ENCODE results near the gene GAS6. TPM values are rescaled to one million over a fixed set of nuclear protein-coding genes. Genes with fewer than 3 reads are reported as not detected.
"Not testable (repeated sequence)": the region's sequence is repeated elsewhere in the genome, so short reads cannot be mapped to it uniquely, and the experiment has no call there.

Gene GAS6
- total RNA-seq, 4 donors from 2014 or later: 132 to 392 (median 217) TPM

DNA sequence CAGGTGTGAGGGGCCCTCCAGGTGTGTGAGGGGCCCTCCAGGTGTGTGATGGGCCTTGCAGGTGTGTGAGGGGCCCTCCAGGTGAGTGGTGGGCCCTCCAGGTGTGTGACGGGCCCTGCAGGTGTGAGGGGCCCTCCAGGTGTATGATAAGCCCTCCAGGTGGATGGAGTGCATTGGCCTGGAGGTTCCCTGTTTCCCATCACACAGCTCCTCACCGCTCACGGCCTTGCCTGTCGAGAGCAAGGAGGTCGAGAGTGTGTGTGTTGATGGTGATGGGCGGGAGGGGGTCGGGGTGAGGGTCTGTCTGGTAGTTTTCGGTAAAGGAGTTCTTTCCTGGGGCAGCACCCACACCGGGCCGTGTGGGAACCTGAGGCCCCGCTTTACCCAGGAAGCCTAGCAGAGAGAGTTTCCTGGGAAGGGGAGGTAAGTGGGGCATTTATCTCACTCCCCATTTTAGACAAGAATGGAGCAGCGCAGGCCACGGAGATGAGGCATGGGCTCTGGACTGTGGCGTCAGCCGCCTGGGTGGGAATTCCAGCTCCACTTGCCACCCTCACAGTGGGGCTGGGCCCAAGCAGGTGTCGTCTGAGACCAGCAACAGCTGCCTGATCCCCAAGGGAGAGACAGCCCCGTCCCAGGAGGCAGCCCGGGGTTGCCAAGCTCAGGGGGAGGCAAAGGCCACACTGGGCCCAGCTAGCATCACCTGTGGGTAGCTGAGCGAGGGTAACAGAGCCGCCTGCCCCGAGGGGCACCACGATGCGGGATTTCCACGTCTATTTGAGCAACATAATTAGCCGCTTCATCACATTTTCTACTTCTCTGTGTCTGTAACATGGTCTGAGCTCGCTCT is 10.9 kb upstream of the GAS6 start:
- Histone ChIP-seq H3K27me3 (no peaks in the 10 kb centered on the region), H3K27ac (no peak overlapping the region), H3K9me3 (no peaks in the 10 kb centered on the region), H3K36me3 (no peaks in the 10 kb centered on the region), H3K4me1 (peaks cover 0 to 13% (median 8%) of the 10 kb centered on the region in 3 donors), H3K4me3 (no peak overlapping the region)
- no peak for ATAC-seq
- WGBS, 2 donors (ENCODE audit: low coverage in 1 of 2): 73% methylated on average over 3 of the region's 26 CpGs; no CpG with 5 or more reads in 1 of the 2 donors
- TF ChIP-seq POLR2AphosphoS5 (IDR thresholded peaks at IDR 0.05): no peak
- no peak for TF ChIP-seq POLR2A (IDR thresholded peaks at IDR 0.05)
- no peak for TF ChIP-seq EP300 (IDR thresholded peaks at IDR 0.05)
- TF ChIP-seq, protein P1, sequence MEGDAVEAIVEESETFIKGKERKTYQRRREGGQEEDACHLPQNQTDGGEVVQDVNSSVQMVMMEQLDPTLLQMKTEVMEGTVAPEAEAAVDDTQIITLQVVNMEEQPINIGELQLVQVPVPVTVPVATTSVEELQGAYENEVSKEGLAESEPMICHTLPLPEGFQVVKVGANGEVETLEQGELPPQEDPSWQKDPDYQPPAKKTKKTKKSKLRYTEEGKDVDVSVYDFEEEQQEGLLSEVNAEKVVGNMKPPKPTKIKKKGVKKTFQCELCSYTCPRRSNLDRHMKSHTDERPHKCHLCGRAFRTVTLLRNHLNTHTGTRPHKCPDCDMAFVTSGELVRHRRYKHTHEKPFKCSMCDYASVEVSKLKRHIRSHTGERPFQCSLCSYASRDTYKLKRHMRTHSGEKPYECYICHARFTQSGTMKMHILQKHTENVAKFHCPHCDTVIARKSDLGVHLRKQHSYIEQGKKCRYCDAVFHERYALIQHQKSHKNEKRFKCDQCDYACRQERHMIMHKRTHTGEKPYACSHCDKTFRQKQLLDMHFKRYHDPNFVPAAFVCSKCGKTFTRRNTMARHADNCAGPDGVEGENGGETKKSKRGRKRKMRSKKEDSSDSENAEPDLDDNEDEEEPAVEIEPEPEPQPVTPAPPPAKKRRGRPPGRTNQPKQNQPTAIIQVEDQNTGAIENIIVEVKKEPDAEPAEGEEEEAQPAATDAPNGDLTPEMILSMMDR (IDR thresholded peaks at IDR 0.05): no peak

DNA sequence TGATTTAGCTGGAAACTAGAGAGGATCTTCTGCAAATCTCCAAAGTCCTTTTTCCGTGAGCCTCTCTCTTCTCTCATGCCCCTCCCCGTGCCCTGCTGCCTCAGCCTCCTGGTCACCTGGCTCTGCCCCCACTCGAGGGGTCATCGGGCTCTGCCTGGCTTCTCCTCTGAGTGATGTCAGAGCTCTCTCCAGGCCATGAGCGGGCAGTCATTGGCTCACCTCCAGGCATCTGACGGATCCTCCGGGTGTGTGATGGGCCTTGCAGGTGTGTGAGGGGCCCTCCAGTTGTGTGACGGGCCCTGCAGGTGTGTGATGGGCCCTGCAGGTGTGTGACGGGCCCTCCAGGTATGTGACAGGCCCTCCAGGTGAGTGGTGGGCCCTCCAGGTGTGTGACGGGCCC is 10.3 kb upstream of the GAS6 start:
- no peak for TF ChIP-seq POLR2A (IDR thresholded peaks at IDR 0.05)
- no peak for TF ChIP-seq EP300 (IDR thresholded peaks at IDR 0.05)
- no peak for TF ChIP-seq POLR2AphosphoS5 (IDR thresholded peaks at IDR 0.05)
- TF ChIP-seq, protein P1 (IDR thresholded peaks at IDR 0.05): no peak
- no peaks in the 10 kb centered on the region for H3K36me3 ChIP-seq
- H3K27me3 ChIP-seq: no peaks in the 10 kb centered on the region
- no peak for ATAC-seq
- no peak overlapping the region for H3K27ac ChIP-seq
- H3K4me3 ChIP-seq: no peak overlapping the region
- 80% methylated on average over 2 of the region's 10 CpGs; no CpG with 5 or more reads in 1 of the 2 donors for WGBS, 2 donors (ENCODE audit: low coverage in 1 of 2)
- peaks cover 0 to 7% (median 3%) of the 10 kb centered on the region in 3 donors for H3K4me1 ChIP-seq
- no peaks in the 10 kb centered on the region for H3K9me3 ChIP-seq

DNA sequence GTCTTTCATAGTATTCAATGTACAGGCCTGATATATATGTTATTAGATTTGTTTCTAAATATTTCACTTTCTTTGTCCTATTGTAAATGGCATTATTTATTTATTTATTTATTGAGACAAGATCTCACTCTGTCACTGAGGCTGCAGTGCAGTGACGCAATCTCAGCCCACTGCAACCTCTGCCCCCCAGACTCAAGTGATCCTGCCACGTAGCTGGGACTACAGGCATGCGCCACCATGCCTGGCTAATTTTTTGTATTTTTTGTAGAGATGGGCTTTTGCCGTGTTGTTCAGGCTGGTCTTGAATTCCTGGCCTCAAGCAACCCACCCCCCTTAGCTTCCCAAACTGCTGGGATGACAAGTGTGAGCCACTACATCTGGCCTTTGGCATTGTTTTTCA is 5.4 kb upstream of the GAS6 start:
- H3K36me3 ChIP-seq: no peaks in the 10 kb centered on the region
- 95 to 97% methylated on average over 3 to 4 of the region's 4 CpGs for WGBS, 2 donors (ENCODE audit: low coverage in 1 of 2)
- no peak for ATAC-seq
- H3K27ac ChIP-seq: no peak overlapping the region
- H3K27me3 ChIP-seq: no peaks in the 10 kb centered on the region
- H3K4me1 ChIP-seq: peaks cover 0 to 20% (median 8%) of the 10 kb centered on the region in 3 donors
- no peaks in the 10 kb centered on the region for H3K9me3 ChIP-seq
- no peak overlapping the region for H3K4me3 ChIP-seq
- TF ChIP-seq POLR2A (IDR thresholded peaks at IDR 0.05): no peak
- TF ChIP-seq, protein P1 (IDR thresholded peaks at IDR 0.05): no peak
- no peak for TF ChIP-seq EP300 (IDR thresholded peaks at IDR 0.05)
- no peak for TF ChIP-seq POLR2AphosphoS5 (IDR thresholded peaks at IDR 0.05)

DNA sequence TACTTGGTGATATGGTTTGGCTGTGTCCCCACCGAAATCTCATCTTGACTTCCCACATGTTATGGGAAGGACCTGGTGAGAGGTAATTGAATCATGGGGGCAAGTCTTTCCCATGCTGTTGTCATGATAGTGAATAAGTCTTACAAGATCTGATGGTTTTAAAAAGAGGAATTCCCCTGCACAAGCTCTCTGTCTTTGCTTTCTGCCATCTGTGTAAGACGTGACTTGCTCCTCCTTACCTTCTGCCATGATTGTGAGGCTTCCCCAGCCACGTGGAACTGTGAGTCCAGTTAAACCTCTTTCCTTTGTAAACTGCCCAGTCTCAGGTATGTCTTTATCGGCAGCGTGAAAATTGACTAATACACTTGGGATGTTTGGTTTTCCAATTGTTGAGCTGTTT is 4.0 kb upstream of the GAS6 start:
- H3K27me3 ChIP-seq, H3K27ac ChIP-seq, H3K9me3 ChIP-seq, H3K4me3 ChIP-seq, ATAC-seq, H3K36me3 ChIP-seq: not testable (repeated sequence)
- peaks cover 0 to 26% (median 8%) of the 10 kb centered on the region in 3 donors for H3K4me1 ChIP-seq
- WGBS, 2 donors (ENCODE audit: low coverage in 1 of 2): 83 to 89% methylated on average over 4 to 5 of the region's 5 CpGs

DNA sequence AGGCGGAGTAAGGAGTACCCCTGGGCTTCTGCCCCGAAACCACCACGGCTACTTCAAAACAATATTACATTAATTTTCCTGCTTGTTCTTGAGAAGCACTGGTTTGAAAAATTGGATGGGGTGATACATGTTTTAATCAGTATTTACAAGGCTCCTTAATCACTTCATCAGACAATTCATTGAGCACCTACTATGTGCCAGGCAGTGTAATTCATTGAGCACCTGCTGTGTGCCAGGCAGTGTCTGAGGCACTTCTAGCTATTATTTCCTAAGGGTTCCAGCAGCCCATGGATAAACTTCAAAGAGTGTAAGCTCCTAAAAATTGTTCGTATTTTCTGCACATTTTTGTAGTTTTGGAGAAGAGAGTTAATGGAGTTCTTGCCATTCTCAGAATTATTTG is 1.6 kb upstream of the GAS6 start:
- no peak overlapping the region for H3K4me3 ChIP-seq
- H3K27ac ChIP-seq: peak overlapping the region in 3 of 4 donors; percentile 93 to 98 (median 98)
- TF ChIP-seq, protein P1 (IDR thresholded peaks at IDR 0.05): no peak
- TF ChIP-seq POLR2A (IDR thresholded peaks at IDR 0.05) (no peak), POLR2AphosphoS5 (IDR thresholded peaks at IDR 0.05) (no peak), EP300 (IDR thresholded peaks at IDR 0.05) (no peak)
- no peaks in the 10 kb centered on the region for H3K27me3 ChIP-seq
- H3K36me3 ChIP-seq: no peaks in the 10 kb centered on the region
- H3K4me1 ChIP-seq: peaks cover 0 to 50% (median 16%) of the 10 kb centered on the region in 3 donors
- ATAC-seq: no peak
- WGBS, 2 donors (ENCODE audit: low coverage in 1 of 2): 90 to 96% methylated on average over 4 of the region's 4 CpGs
- no peaks in the 10 kb centered on the region for H3K9me3 ChIP-seq

All from gastroesophageal sphincter (tissue), 4 donors.